Measurements from ENCODE around the gene RNU6-9. TPM values are rescaled to one million over a fixed set of nuclear protein-coding genes. Genes with fewer than 3 reads are reported as not detected.
A peak's percentile ranks its signal among the peaks of the same experiment; 100 is the strongest.

RNU6-9 gene
- total and polyA plus RNA-seq, 2 of the 13 experiments (the other 11 are each of a cell fraction or from before 2014, with no cell fraction given): under 0.01 TPM; not detected in 1

DNA sequence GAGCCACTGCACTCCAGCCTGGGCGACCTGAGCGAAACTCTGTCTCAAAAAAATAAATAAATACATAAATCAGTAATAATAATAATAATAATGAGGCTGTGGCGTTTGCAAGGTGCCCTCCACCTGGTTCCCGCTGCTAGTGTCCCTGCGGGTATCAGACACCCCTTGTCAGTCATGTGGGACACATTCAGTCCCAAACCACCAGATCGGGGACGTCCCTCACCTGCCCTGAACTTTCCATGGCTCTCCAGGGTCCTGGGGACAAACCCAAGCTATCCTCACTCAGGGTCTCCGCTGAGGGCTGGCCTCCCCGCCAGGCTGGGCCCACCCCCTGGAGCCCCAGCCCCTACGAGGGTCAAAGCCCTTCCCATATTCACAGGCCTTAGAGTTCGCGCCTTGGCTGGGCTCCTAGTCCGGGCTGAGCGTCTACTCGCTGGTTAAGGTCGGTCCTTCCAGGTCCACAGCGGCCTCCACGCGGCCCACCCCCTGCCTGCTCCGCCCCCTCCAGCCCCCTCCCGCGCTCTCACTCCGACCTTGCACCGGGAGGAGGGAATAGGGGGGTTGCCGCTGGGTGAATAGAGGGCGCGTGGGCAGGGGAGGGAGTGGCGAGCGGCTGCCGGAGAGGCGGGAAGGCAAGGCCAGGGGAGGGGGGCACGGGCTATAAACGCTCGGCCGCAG lies 23.5 kb downstream of the RNU6-9 start (continued):
- TF ChIP-seq, protein P1, sequence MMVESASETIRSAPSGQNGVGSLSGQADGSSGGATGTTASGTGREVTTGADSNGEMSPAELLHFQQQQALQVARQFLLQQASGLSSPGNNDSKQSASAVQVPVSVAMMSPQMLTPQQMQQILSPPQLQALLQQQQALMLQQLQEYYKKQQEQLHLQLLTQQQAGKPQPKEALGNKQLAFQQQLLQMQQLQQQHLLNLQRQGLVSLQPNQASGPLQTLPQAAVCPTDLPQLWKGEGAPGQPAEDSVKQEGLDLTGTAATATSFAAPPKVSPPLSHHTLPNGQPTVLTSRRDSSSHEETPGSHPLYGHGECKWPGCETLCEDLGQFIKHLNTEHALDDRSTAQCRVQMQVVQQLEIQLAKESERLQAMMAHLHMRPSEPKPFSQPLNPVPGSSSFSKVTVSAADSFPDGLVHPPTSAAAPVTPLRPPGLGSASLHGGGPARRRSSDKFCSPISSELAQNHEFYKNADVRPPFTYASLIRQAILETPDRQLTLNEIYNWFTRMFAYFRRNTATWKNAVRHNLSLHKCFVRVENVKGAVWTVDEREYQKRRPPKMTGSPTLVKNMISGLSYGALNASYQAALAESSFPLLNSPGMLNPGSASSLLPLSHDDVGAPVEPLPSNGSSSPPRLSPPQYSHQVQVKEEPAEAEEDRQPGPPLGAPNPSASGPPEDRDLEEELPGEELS (CRISPR knock-in tag; IDR thresholded peaks at IDR 0.05): 0 out of 2 replicates have a peak, but pooled peaks have one; percentile 5
- TF ChIP-seq, protein P2, sequence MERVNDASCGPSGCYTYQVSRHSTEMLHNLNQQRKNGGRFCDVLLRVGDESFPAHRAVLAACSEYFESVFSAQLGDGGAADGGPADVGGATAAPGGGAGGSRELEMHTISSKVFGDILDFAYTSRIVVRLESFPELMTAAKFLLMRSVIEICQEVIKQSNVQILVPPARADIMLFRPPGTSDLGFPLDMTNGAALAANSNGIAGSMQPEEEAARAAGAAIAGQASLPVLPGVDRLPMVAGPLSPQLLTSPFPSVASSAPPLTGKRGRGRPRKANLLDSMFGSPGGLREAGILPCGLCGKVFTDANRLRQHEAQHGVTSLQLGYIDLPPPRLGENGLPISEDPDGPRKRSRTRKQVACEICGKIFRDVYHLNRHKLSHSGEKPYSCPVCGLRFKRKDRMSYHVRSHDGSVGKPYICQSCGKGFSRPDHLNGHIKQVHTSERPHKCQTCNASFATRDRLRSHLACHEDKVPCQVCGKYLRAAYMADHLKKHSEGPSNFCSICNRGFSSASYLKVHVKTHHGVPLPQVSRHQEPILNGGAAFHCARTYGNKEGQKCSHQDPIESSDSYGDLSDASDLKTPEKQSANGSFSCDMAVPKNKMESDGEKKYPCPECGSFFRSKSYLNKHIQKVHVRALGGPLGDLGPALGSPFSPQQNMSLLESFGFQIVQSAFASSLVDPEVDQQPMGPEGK (CRISPR knock-in tag; IDR thresholded peaks at IDR 0.05): peak; percentile 92
- TF ChIP-seq MTF1 (CRISPR knock-in tag; IDR thresholded peaks at IDR 0.05) (no peak), TEAD3 (CRISPR knock-in tag; optimal IDR thresholded peaks at IDR 0.05; ENCODE audit: borderline replicate concordance) (peak; percentile 8), SP5 (CRISPR knock-in tag; IDR thresholded peaks at IDR 0.05; ENCODE audit: borderline replicate concordance, low read depth) (peak; percentile 81), ZMYM3 (CRISPR knock-in tag; IDR thresholded peaks at IDR 0.05) (peak; percentile 63), MAZ (IDR thresholded peaks at IDR 0.05; ENCODE audit: borderline replicate concordance, low read depth, low read length) (peak; percentile 17; the same call in 1 of the 2 replicates), MAZ (CRISPR knock-in tag; IDR thresholded peaks at IDR 0.05; ENCODE audit: low read depth) (no peak; the same call in 1 of the 2 replicates), PHF8 (CRISPR knock-in tag; IDR thresholded peaks at IDR 0.05) (no peak; the same call in 1 of the 2 replicates), MYC (CRISPR knock-in tag; IDR thresholded peaks at IDR 0.05; ENCODE audit: borderline replicate concordance) (peak; percentile 49), ELF4 (CRISPR knock-in tag; IDR thresholded peaks at IDR 0.05; ENCODE audit: borderline replicate concordance) (no peak), SP4 (CRISPR knock-in tag; IDR thresholded peaks at IDR 0.05) (peak; percentile 78)
- TF ChIP-seq, protein P3, sequence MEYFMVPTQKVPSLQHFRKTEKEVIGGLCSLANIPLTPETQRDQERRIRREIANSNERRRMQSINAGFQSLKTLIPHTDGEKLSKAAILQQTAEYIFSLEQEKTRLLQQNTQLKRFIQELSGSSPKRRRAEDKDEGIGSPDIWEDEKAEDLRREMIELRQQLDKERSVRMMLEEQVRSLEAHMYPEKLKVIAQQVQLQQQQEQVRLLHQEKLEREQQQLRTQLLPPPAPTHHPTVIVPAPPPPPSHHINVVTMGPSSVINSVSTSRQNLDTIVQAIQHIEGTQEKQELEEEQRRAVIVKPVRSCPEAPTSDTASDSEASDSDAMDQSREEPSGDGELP (IDR thresholded peaks at IDR 0.05; ENCODE audit: borderline replicate concordance, low read depth): 0 out of 2 replicates have a peak, but pooled peaks have one; percentile 14
- TF ChIP-seq, protein P4, sequence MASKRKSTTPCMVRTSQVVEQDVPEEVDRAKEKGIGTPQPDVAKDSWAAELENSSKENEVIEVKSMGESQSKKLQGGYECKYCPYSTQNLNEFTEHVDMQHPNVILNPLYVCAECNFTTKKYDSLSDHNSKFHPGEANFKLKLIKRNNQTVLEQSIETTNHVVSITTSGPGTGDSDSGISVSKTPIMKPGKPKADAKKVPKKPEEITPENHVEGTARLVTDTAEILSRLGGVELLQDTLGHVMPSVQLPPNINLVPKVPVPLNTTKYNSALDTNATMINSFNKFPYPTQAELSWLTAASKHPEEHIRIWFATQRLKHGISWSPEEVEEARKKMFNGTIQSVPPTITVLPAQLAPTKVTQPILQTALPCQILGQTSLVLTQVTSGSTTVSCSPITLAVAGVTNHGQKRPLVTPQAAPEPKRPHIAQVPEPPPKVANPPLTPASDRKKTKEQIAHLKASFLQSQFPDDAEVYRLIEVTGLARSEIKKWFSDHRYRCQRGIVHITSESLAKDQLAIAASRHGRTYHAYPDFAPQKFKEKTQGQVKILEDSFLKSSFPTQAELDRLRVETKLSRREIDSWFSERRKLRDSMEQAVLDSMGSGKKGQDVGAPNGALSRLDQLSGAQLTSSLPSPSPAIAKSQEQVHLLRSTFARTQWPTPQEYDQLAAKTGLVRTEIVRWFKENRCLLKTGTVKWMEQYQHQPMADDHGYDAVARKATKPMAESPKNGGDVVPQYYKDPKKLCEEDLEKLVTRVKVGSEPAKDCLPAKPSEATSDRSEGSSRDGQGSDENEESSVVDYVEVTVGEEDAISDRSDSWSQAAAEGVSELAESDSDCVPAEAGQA (IDR thresholded peaks at IDR 0.05; ENCODE audit: low read depth): no peak
- TF ChIP-seq, protein P4 (CRISPR knock-in tag; IDR thresholded peaks at IDR 0.05; ENCODE audit: borderline replicate concordance): no peak
- TF ChIP-seq, protein P5, sequence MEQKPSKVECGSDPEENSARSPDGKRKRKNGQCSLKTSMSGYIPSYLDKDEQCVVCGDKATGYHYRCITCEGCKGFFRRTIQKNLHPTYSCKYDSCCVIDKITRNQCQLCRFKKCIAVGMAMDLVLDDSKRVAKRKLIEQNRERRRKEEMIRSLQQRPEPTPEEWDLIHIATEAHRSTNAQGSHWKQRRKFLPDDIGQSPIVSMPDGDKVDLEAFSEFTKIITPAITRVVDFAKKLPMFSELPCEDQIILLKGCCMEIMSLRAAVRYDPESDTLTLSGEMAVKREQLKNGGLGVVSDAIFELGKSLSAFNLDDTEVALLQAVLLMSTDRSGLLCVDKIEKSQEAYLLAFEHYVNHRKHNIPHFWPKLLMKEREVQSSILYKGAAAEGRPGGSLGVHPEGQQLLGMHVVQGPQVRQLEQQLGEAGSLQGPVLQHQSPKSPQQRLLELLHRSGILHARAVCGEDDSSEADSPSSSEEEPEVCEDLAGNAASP (CRISPR knock-in tag; IDR thresholded peaks at IDR 0.05; ENCODE audit: borderline replicate concordance): peak; percentile 24; the same call in 1 of the 2 replicates

Measured in HepG2 (cell line).